NCI-H2196 treated with DMSO at 0.1 percent for 48 hours (cell line): Measurements from ENCODE around the gene OCIAD1.
"Not testable (repeated sequence)": the region's sequence is repeated elsewhere in the genome, so short reads cannot be mapped to it uniquely, and the experiment has no call there.

ENCODE experiments used
- DNase-seq: peaks from one replicate; lab custom pipeline; 2025; ENCODE audit not compliant: unreplicated experiment; lab: John Stamatoyannopoulos, UW

The OCIAD1 gene

GRCh38 chr4:48816971-48817370 lies 13.9 kb upstream of the OCIAD1 start:
- DNase-seq: no peak

GRCh38 chr4:48821431-48821830 lies 9.5 kb upstream of the OCIAD1 start:
- not testable (repeated sequence) for DNase-seq

- DNase-seq: no peak
Measured at GRCh38 chr4:48827622-48828021, 3.3 kb upstream of the OCIAD1 start.

- DNase-seq: no peak
Measured at GRCh38 chr4:48831532-48832030, 693 bp downstream of the OCIAD1 start.

- no peak for DNase-seq
Measured at GRCh38 chr4:48832571-48832970, 1.7 kb downstream of the OCIAD1 start.

- DNase-seq: no peak
Measured at GRCh38 chr4:48836658-48837057, 5.8 kb downstream of the OCIAD1 start.

GRCh38 chr4:48841045-48841827 lies 10.3 kb downstream of the OCIAD1 start:
- no peak for DNase-seq

- DNase-seq: no peak
Measured at GRCh38 chr4:48844843-48845242, 14.0 kb downstream of the OCIAD1 start.

- not testable (repeated sequence) for DNase-seq
Measured at GRCh38 chr4:48848799-48849198, 17.9 kb downstream of the OCIAD1 start.

GRCh38 chr4:48851651-48852050 lies 20.8 kb downstream of the OCIAD1 start:
- no peak for DNase-seq

- no peak for DNase-seq
Measured at GRCh38 chr4:48853604-48854394, 22.9 kb downstream of the OCIAD1 start.

- DNase-seq: no peak
Measured at GRCh38 chr4:48854395-48854683, 23.5 kb downstream of the OCIAD1 start.

GRCh38 chr4:48854982-48855381 lies 24.1 kb downstream of the OCIAD1 start:
- DNase-seq: no peak

GRCh38 chr4:48858130-48858529 lies 27.2 kb downstream of the OCIAD1 start:
- no peak for DNase-seq

- DNase-seq: no peak
Measured at GRCh38 chr4:48862038-48862437, 31.1 kb downstream of the OCIAD1 start.

GRCh38 chr4:48862661-48863060 lies 31.8 kb downstream of the OCIAD1 start:
- no peak for DNase-seq

- no peak for DNase-seq
Measured at GRCh38 chr4:48863728-48864127, 32.8 kb downstream of the OCIAD1 start.

- DNase-seq: not testable (repeated sequence)
Measured at GRCh38 chr4:48864696-48865095, 33.8 kb downstream of the OCIAD1 start.

GRCh38 chr4:48877827-48878535 lies 47.1 kb downstream of the OCIAD1 start:
- no peak for DNase-seq

- no peak for DNase-seq
Measured at GRCh38 chr4:48879561-48880442, 48.9 kb downstream of the OCIAD1 start.

- not testable (repeated sequence) for DNase-seq
Measured at GRCh38 chr4:48881646-48882045, 50.8 kb downstream of the OCIAD1 start.
